Choroid plexus epithelial cell (primary cell): Measurements from ENCODE around the gene OFD1.
A peak's percentile ranks its signal among the peaks of the same experiment; 100 is the strongest.

Experiments used
- DNase-seq: peaks from one replicate; pipeline ENCODE4 v3.0.0-alpha.2; 2010; ENCODE audit warnings: low read depth
- H3K4me3 ChIP-seq: 2 replicates; pipeline ENCODE4 v1.5.1; 2011; ENCODE audit warnings: low read depth, mild to moderate bottlenecking, control low read depth, low read length, moderate library complexity
- CTCF ChIP-seq: conservative IDR thresholded peaks from 2 replicates; pipeline ENCODE4 v1.5.1; 2011; ENCODE audit warnings: low read depth, mild to moderate bottlenecking, control low read depth, inconsistent platforms, low read length, moderate library complexity

OFD1 gene

GRCh38 chrX:13747836-13748235 lies 13.3 kb downstream of the OFD1 start:
- peak; percentile 84 for DNase-seq
- peak; percentile 66 for TF ChIP-seq CTCF
- H3K4me3 ChIP-seq: no peak overlapping the region

GRCh38 chrX:13748486-13748885 lies 13.9 kb downstream of the OFD1 start:
- TF ChIP-seq CTCF: no peak
- no peak for DNase-seq
- no peak overlapping the region for H3K4me3 ChIP-seq

- peak; percentile 56 for DNase-seq
- peak; percentile 62 for TF ChIP-seq CTCF
- H3K4me3 ChIP-seq: no peak overlapping the region
These were observed 15.7 kb downstream of the OFD1 start for GRCh38 chrX:13750204-13750603.

GRCh38 chrX:13750812-13751211 lies 16.3 kb downstream of the OFD1 start:
- DNase-seq: no peak
- H3K4me3 ChIP-seq: no peak overlapping the region
- no peak for TF ChIP-seq CTCF

GRCh38 chrX:13752141-13752540 lies 17.6 kb downstream of the OFD1 start:
- no peak for TF ChIP-seq CTCF
- no peak overlapping the region for H3K4me3 ChIP-seq
- DNase-seq: no peak

GRCh38 chrX:13752646-13753045 lies 18.1 kb downstream of the OFD1 start:
- DNase-seq: no peak
- no peak for TF ChIP-seq CTCF
- no peak overlapping the region for H3K4me3 ChIP-seq

GRCh38 chrX:13754765-13755164 lies 20.2 kb downstream of the OFD1 start:
- DNase-seq: no peak
- no peak for TF ChIP-seq CTCF
- no peak overlapping the region for H3K4me3 ChIP-seq
